Right cardiac atrium (tissue), 5 donors: ENCODE results near the gene MS4A15. TPM values are rescaled to one million over a fixed set of nuclear protein-coding genes. Genes with fewer than 3 reads are reported as not detected.
"Not testable (repeated sequence)": the region's sequence is repeated elsewhere in the genome, so short reads cannot be mapped to it uniquely, and the experiment has no call there.

Source experiments
- ATAC-seq, 2 donors: fragments of 200-7000 bp; cut with Tn5 transposase; one replicate each; pipeline versions ENCODE4 v1.8.0 to v1.9.1; 2020; ENCODE audit warnings: moderate library complexity in 2 of 2, mild to moderate bottlenecking in 1 of 2
- DNase-seq, 3 donors: peaks; one replicate each; pipeline ENCODE4 v3.0.0-alpha.2; 2020
- H3K27ac ChIP-seq: one replicate; pipeline ENCODE4 v1.5.1; 2013; ENCODE audit warnings: mild to moderate bottlenecking, low read length, control low read depth, moderate library complexity
- H3K27me3 ChIP-seq: one replicate; pipeline ENCODE4 v1.6.1; 2013; ENCODE audit not compliant: control insufficient read depth, insufficient read depth
- H3K4me1 ChIP-seq: one replicate; pipeline ENCODE4 v1.6.1; 2013; ENCODE audit warnings: low read length; ENCODE audit not compliant: control insufficient read depth, insufficient read depth
- H3K4me3 ChIP-seq: one replicate; pipeline ENCODE4 v1.5.1; 2013; ENCODE audit warnings: low read length, control low read depth
- H3K9me3 ChIP-seq: one replicate; pipeline ENCODE4 v1.6.1; 2013; ENCODE audit warnings: low read length; ENCODE audit not compliant: control insufficient read depth
- WGBS: extraction: QIAGEN DNeasy Blood & Tissue Kit; methylation state at CpG from one replicate; pipeline ENCODE4 v1.1.7; 2013; 5-methylcytosine and 5-hydroxymethylcytosine counted together
- intact Hi-C, 4 donors: fragments of 100-400 bp; cut with DNase I; formaldehyde crosslinking; loops; one replicate each; pipeline versions ENCODE4 v1.11.0 to v1.14.0; 2022 to 2023
- polyA plus RNA-seq: library from polyadenylated mRNA; stranded (reverse); fragments of 200-250 nt; gene quantifications from one replicate; pipeline ENCODE4 v1.2.3, GENCODE V29; 2013
- total RNA-seq, 4 donors: library from RNA; stranded (reverse); fragmentation: NEBNext Ultra II Directional; extraction: Animal tissue kit (Norgen Biotek cat#: 25700); gene quantifications; one replicate each; pipeline ENCODE4 v1.2.1, GENCODE V29; 2021
- donor health status: healthy with polysubstance abuse.
- donor health status: DM: no; HTN: yes; CAD: no.
- donor health status: DM: no; HTN: no; CAD: no.
- donor health status: DM: no; HTN: yes; CAD: no; lungs with severe emphysema.
- donor health status: DM: yes; HTN: yes; CAD: no.

MS4A15 gene
- total and polyA plus RNA-seq, 5 donors, result not detected

GRCh38 chr11:60809691-60810090, 53.0 kb downstream of the MS4A15 start:
- intact Hi-C loops, result no loop called here
- DNase-seq (no peak), ATAC-seq (peak in 1 of 2 donors; percentile 32)
- Histone ChIP-seq H3K4me3 (no peak overlapping the region), H3K27ac (no peak overlapping the region), H3K4me1 (no peaks in the 10 kb centered on the region), H3K9me3 (no peaks in the 10 kb centered on the region), H3K27me3 (no peaks in the 10 kb centered on the region)
- 89% methylated on average over 11 of the region's 11 CpGs for WGBS

- no peaks in the 10 kb centered on the region for H3K4me1 ChIP-seq
- no peak overlapping the region for H3K27ac ChIP-seq
- H3K9me3 ChIP-seq, result no peaks in the 10 kb centered on the region
- WGBS, result 93% methylated on average over 4 of the region's 4 CpGs
- DNase-seq (no peak), ATAC-seq (no peak)
- no peaks in the 10 kb centered on the region for H3K27me3 ChIP-seq
- intact Hi-C loops, result no loop called here
- H3K4me3 ChIP-seq, result no peak overlapping the region
Measured at GRCh38 chr11:60810151-60810550, 53.5 kb downstream of the MS4A15 start.

GRCh38 chr11:60810569-60810968, 53.9 kb downstream of the MS4A15 start:
- peak; percentile 47 to 82 for ATAC-seq
- no peak overlapping the region for H3K27ac ChIP-seq
- 47% methylated on average over 8 of the region's 8 CpGs for WGBS
- DNase-seq, result no peak
- no peaks in the 10 kb centered on the region for H3K27me3 ChIP-seq
- no peak overlapping the region for H3K4me3 ChIP-seq
- no peaks in the 10 kb centered on the region for H3K9me3 ChIP-seq
- no peaks in the 10 kb centered on the region for H3K4me1 ChIP-seq
- intact Hi-C loops, result no loop called here

GRCh38 chr11:60813324-60813723, 56.7 kb downstream of the MS4A15 start:
- 83% methylated on average over 1 of the region's 1 CpG for WGBS
- no peak overlapping the region for H3K27ac ChIP-seq
- no peaks in the 10 kb centered on the region for H3K27me3 ChIP-seq
- DNase-seq (no peak), ATAC-seq (no peak)
- H3K9me3 ChIP-seq, result peaks cover 3% of the 10 kb centered on the region
- no peak overlapping the region for H3K4me3 ChIP-seq
- intact Hi-C loops, result no loop called here
- no peaks in the 10 kb centered on the region for H3K4me1 ChIP-seq

- no peaks in the 10 kb centered on the region for H3K4me1 ChIP-seq
- H3K27ac ChIP-seq, result no peak overlapping the region
- intact Hi-C loops, result no loop called here
- DNase-seq, result no peak
- H3K27me3 ChIP-seq, result no peaks in the 10 kb centered on the region
- 85% methylated on average over 2 of the region's 2 CpGs for WGBS
- H3K9me3 ChIP-seq, result peaks cover 3% of the 10 kb centered on the region
- no peak for ATAC-seq
- no peak overlapping the region for H3K4me3 ChIP-seq
Measured at GRCh38 chr11:60814112-60814511, 57.4 kb downstream of the MS4A15 start.

- Histone ChIP-seq H3K4me3 (no peak overlapping the region), H3K27ac (no peak overlapping the region), H3K27me3 (no peaks in the 10 kb centered on the region), H3K4me1 (no peaks in the 10 kb centered on the region), H3K9me3 (peaks cover 3% of the 10 kb centered on the region)
- ATAC-seq, result no peak
- no peak for DNase-seq
- intact Hi-C loops, result no loop called here
- WGBS, result 95% methylated on average over 2 of the region's 2 CpGs
Measured at GRCh38 chr11:60816590-60817157, 60.0 kb downstream of the MS4A15 start.

- ATAC-seq, result no peak
- intact Hi-C loops, result no loop called here
- H3K4me1 ChIP-seq, result no peaks in the 10 kb centered on the region
- no peak overlapping the region for H3K4me3 ChIP-seq
- H3K9me3 ChIP-seq, result peaks cover 3% of the 10 kb centered on the region
- WGBS, result 76% methylated on average over 4 of the region's 4 CpGs
- no peak overlapping the region for H3K27ac ChIP-seq
- no peaks in the 10 kb centered on the region for H3K27me3 ChIP-seq
- DNase-seq, result no peak
Measured at GRCh38 chr11:60818057-60818456, 61.4 kb downstream of the MS4A15 start.

- Histone ChIP-seq H3K27ac (no peak overlapping the region), H3K9me3 (peaks cover under 1% of the 10 kb centered on the region), H3K4me3 (no peak overlapping the region), H3K27me3 (no peaks in the 10 kb centered on the region), H3K4me1 (no peaks in the 10 kb centered on the region)
- DNase-seq (no peak), ATAC-seq (no peak)
- intact Hi-C loops, result no loop called here
- WGBS, result 66% methylated on average over 15 of the region's 15 CpGs
Measured at GRCh38 chr11:60821827-60822599, 65.3 kb downstream of the MS4A15 start.

- H3K4me1 ChIP-seq, H3K9me3 ChIP-seq, H3K27ac ChIP-seq, ATAC-seq, DNase-seq, H3K27me3 ChIP-seq, intact Hi-C loops, H3K4me3 ChIP-seq: not testable (repeated sequence)
- 88% methylated on average over 5 of the region's 5 CpGs for WGBS
Measured at GRCh38 chr11:60823745-60824306, 67.2 kb downstream of the MS4A15 start.

GRCh38 chr11:60825118-60825517, 68.5 kb downstream of the MS4A15 start:
- DNase-seq (no peak), ATAC-seq (no peak)
- Histone ChIP-seq H3K9me3 (no peaks in the 10 kb centered on the region), H3K4me3 (no peak overlapping the region), H3K27ac (no peak overlapping the region), H3K4me1 (no peaks in the 10 kb centered on the region), H3K27me3 (no peaks in the 10 kb centered on the region)
- intact Hi-C loops, result no loop called here
- WGBS, result 87% methylated on average over 5 of the region's 5 CpGs

GRCh38 chr11:60825790-60826189, 69.1 kb downstream of the MS4A15 start:
- H3K4me1 ChIP-seq, result no peaks in the 10 kb centered on the region
- 76% methylated on average over 6 of the region's 6 CpGs for WGBS
- intact Hi-C loops, result no loop called here
- no peaks in the 10 kb centered on the region for H3K9me3 ChIP-seq
- ATAC-seq (no peak), DNase-seq (no peak)
- H3K4me3 ChIP-seq, result no peak overlapping the region
- H3K27me3 ChIP-seq, result no peaks in the 10 kb centered on the region
- H3K27ac ChIP-seq, result no peak overlapping the region
